Measurements from ENCODE around the gene CACNA2D1.
"Not testable (repeated sequence)": the region's sequence is repeated elsewhere in the genome, so short reads cannot be mapped to it uniquely, and the experiment has no call there.

CACNA2D1 gene

GRCh38 chr7:82021713-82022112 lies 421.9 kb downstream of the CACNA2D1 start:
- FAIRE-seq = no peak

- FAIRE-seq = no peak
Observed at GRCh38 chr7:82021036-82021435, 422.5 kb downstream of the CACNA2D1 start.

- no peak for FAIRE-seq
Observed at GRCh38 chr7:82019551-82020475, 423.8 kb downstream of the CACNA2D1 start.

- no peak for FAIRE-seq
Observed at GRCh38 chr7:82018226-82018625, 425.4 kb downstream of the CACNA2D1 start.

GRCh38 chr7:82017334-82017943 lies 426.1 kb downstream of the CACNA2D1 start:
- no peak for FAIRE-seq

- FAIRE-seq = no peak
Observed at GRCh38 chr7:82015751-82016150, 427.8 kb downstream of the CACNA2D1 start.

- FAIRE-seq = not testable (repeated sequence)
Observed at GRCh38 chr7:82014574-82014973, 429.0 kb downstream of the CACNA2D1 start.

GRCh38 chr7:82012453-82012852 lies 431.1 kb downstream of the CACNA2D1 start:
- FAIRE-seq = no peak

- FAIRE-seq = no peak
Observed at GRCh38 chr7:82010416-82010815, 433.2 kb downstream of the CACNA2D1 start.

GRCh38 chr7:82007315-82007714 lies 436.3 kb downstream of the CACNA2D1 start:
- no peak for FAIRE-seq

- no peak for FAIRE-seq
Observed at GRCh38 chr7:82005056-82005455, 438.5 kb downstream of the CACNA2D1 start.

GRCh38 chr7:81993186-81993585 lies 450.4 kb downstream of the CACNA2D1 start:
- no peak for FAIRE-seq

- no peak for FAIRE-seq
Observed at GRCh38 chr7:81990395-81990794, 453.2 kb downstream of the CACNA2D1 start.

- FAIRE-seq = no peak
Observed at GRCh38 chr7:81986723-81987470, 456.7 kb downstream of the CACNA2D1 start.

GRCh38 chr7:81983406-81983805 lies 460.2 kb downstream of the CACNA2D1 start:
- FAIRE-seq = no peak

GRCh38 chr7:81973117-81973516 lies 470.5 kb downstream of the CACNA2D1 start:
- no peak for FAIRE-seq

GRCh38 chr7:81960026-81960425 lies 483.6 kb downstream of the CACNA2D1 start:
- no peak for FAIRE-seq

- FAIRE-seq = no peak
Observed at GRCh38 chr7:81957517-81957916, 486.1 kb downstream of the CACNA2D1 start.

GRCh38 chr7:81956520-81956919 lies 487.1 kb downstream of the CACNA2D1 start:
- FAIRE-seq = no peak

- FAIRE-seq = no peak
Observed at GRCh38 chr7:81949306-81949705, 494.3 kb downstream of the CACNA2D1 start.

- no peak for FAIRE-seq
Observed at GRCh38 chr7:81944058-81944457, 499.5 kb downstream of the CACNA2D1 start.

GRCh38 chr7:81937091-81937490 lies 506.5 kb downstream of the CACNA2D1 start:
- FAIRE-seq = no peak

GRCh38 chr7:81934596-81935301 lies 508.8 kb downstream of the CACNA2D1 start:
- FAIRE-seq = no peak
